Left ventricle myocardium inferior (tissue), 1 donor: ENCODE results near the gene ROCK2. TPM values are rescaled to one million over a fixed set of nuclear protein-coding genes. Genes with fewer than 3 reads are reported as not detected.

Experiments
- DNase-seq: peaks from one replicate; pipeline ENCODE4 v3.0.0-alpha.2; 2020
- H3K27ac ChIP-seq: fragments of 200-600 bp; replicated peaks from 2 replicates; pipeline ENCODE4 v1.8.0; 2021
- H3K27me3 ChIP-seq: fragments of 200-600 bp; 2 replicates; pipeline ENCODE4 v1.8.0; 2021; ENCODE audit warnings: low read depth
- H3K36me3 ChIP-seq: fragments of 200-600 bp; 2 replicates; pipeline ENCODE4 v1.8.0; 2021
- H3K4me1 ChIP-seq: fragments of 200-600 bp; 2 replicates; pipeline ENCODE4 v1.8.0; 2021
- H3K4me3 ChIP-seq: fragments of 200-600 bp; 2 replicates; pipeline ENCODE4 v1.8.0; 2021; ENCODE audit warnings: mild to moderate bottlenecking, moderate library complexity
- H3K9me3 ChIP-seq: fragments of 200-600 bp; replicated peaks from 2 replicates; pipeline ENCODE4 v1.8.0; 2021
- intact Hi-C: fragments of 100-400 bp; cut with micrococcal nuclease; formaldehyde crosslinking; loops from one replicate; pipeline ENCODE4 v1.11.0; 2022
- total RNA-seq: library from RNA; stranded (reverse); fragmentation: NEBNext Ultra II Directional; extraction: Animal tissue kit (Norgen Biotek cat#: 25700); gene quantifications from one replicate; pipeline ENCODE4 v1.2.1, GENCODE V29; 2021
- TF ChIP-seq, protein P1 (sequence below): fragments of 200-600 bp; IDR thresholded peaks from 2 replicates; pipeline ENCODE4 v1.8.0; 2021; ENCODE audit warnings: antibody characterized with exemption, mild to moderate bottlenecking, borderline replicate concordance
- donor health status: DM: no; HTN: yes; CAD: no; lungs with severe emphysema.

ROCK2 gene
- total RNA-seq, 1 donor from 2014 or later: 30.2 TPM

DNA sequence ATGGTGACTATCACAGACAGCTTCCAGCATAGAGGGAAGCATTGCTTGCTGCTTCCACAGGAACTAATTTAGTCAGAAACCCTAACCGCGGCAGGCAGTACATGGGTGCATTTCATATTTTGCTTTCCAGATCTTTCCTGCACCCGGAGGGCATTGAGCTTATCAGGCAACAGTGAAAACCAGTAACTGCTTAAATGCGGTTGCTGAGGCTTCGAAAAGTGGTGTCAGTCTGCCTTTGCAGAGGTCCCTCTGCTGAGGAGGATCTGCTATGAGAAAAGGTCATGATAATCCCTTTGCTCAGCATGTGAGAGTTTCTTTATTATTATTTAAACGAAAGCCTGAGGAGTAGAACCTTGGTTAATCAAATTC is 44.6 kb upstream of the ROCK2 start:
- H3K9me3 ChIP-seq: no peaks in the 10 kb centered on the region
- H3K4me3 ChIP-seq: no peak overlapping the region
- DNase-seq: no peak
- intact Hi-C loops: no loop called here
- peaks cover 37% of the 10 kb centered on the region for H3K4me1 ChIP-seq
- no peaks in the 10 kb centered on the region for H3K27me3 ChIP-seq
- no peaks in the 10 kb centered on the region for H3K36me3 ChIP-seq
- H3K27ac ChIP-seq: no peak overlapping the region
- TF ChIP-seq, protein P1, sequence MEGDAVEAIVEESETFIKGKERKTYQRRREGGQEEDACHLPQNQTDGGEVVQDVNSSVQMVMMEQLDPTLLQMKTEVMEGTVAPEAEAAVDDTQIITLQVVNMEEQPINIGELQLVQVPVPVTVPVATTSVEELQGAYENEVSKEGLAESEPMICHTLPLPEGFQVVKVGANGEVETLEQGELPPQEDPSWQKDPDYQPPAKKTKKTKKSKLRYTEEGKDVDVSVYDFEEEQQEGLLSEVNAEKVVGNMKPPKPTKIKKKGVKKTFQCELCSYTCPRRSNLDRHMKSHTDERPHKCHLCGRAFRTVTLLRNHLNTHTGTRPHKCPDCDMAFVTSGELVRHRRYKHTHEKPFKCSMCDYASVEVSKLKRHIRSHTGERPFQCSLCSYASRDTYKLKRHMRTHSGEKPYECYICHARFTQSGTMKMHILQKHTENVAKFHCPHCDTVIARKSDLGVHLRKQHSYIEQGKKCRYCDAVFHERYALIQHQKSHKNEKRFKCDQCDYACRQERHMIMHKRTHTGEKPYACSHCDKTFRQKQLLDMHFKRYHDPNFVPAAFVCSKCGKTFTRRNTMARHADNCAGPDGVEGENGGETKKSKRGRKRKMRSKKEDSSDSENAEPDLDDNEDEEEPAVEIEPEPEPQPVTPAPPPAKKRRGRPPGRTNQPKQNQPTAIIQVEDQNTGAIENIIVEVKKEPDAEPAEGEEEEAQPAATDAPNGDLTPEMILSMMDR: no peak

DNA sequence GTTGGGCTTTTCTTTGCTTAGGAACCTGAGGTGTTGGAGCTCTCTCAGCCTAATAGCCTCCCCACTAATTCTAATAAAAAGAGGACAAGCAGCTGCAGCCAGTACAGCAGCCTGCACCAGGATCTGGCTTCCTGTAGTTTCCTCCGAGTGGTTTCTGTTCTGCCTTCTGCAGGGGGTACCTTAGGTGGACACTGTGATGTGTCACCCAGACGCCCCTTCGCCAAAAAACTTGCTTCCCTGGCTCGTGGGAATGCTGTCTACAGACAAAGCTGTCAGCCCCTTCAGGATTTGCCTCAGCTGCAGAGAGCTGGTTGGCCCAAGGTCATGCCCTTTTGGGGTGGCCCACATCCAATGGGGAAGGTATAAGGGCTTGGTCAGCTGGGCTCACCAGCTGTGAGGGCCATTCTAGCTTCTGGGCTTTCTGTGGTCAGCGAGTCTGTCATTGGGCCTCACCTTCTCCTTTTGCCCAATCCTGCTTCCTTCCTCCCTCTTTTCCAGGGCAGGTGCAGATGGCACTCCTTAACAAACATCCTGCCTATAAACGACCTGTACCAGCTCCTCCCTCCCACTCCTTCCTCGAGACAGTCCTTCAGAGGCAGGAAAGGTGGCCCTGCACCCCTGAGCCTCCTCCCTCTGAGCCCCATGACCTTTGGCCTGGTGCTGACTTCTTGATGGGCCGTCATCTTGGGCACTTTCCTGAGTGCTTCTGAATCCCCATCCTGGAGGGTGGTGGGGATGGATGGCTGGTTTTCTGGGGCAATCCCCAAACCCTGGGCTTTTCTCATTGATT is 44.0 kb upstream of the ROCK2 start:
- no peaks in the 10 kb centered on the region for H3K27me3 ChIP-seq
- intact Hi-C loops: no loop called here
- no peak overlapping the region for H3K27ac ChIP-seq
- H3K4me3 ChIP-seq: no peak overlapping the region
- H3K9me3 ChIP-seq: no peaks in the 10 kb centered on the region
- TF ChIP-seq, protein P1: no peak
- H3K4me1 ChIP-seq: peaks cover 31% of the 10 kb centered on the region
- no peaks in the 10 kb centered on the region for H3K36me3 ChIP-seq
- DNase-seq: no peak

DNA sequence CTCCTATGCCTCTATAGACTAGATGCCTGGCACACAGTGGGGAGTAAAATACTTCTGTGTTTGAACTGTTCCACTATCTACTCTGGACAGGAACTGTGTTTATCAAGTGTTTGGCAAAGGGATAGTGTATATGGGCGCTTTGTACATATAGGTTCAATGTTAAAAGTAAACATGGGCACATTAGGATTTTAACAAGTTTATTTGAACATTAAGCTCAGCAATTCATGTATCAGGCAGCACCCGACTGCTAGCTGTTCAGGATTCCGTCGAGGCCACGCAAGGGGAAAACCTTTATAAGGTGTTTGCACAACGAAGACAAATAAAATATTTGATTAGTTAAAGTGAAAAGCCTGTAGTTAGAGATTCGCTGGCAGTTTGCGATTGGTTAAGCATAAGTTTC is 43.4 kb upstream of the ROCK2 start:
- no peaks in the 10 kb centered on the region for H3K9me3 ChIP-seq
- TF ChIP-seq, protein P1: no peak
- no peak overlapping the region for H3K27ac ChIP-seq
- H3K36me3 ChIP-seq: no peaks in the 10 kb centered on the region
- H3K4me1 ChIP-seq: peaks cover 25% of the 10 kb centered on the region
- DNase-seq: no peak
- intact Hi-C loops: no loop called here
- H3K27me3 ChIP-seq: no peaks in the 10 kb centered on the region
- H3K4me3 ChIP-seq: no peak overlapping the region

DNA sequence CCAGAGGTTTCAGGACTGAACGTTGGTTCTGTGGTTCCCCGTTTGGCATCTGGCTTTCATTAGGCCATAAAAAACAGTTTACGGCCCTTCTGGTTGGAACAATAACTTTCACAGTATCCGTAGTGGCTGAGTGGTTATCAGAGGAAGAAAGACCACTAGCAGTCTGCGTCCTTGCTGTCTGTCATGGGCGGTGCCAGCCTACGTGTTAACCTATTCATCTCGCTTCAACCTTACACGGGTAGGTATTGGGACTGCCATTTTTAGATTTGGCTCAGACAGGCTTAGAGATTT is 42.6 kb upstream of the ROCK2 start:
- TF ChIP-seq, protein P1: no peak
- DNase-seq: no peak
- H3K4me1 ChIP-seq: peaks cover 19% of the 10 kb centered on the region
- H3K36me3 ChIP-seq: no peaks in the 10 kb centered on the region
- no peak overlapping the region for H3K4me3 ChIP-seq
- intact Hi-C loops: no loop called here
- H3K9me3 ChIP-seq: no peaks in the 10 kb centered on the region
- no peak overlapping the region for H3K27ac ChIP-seq
- H3K27me3 ChIP-seq: no peaks in the 10 kb centered on the region

DNA sequence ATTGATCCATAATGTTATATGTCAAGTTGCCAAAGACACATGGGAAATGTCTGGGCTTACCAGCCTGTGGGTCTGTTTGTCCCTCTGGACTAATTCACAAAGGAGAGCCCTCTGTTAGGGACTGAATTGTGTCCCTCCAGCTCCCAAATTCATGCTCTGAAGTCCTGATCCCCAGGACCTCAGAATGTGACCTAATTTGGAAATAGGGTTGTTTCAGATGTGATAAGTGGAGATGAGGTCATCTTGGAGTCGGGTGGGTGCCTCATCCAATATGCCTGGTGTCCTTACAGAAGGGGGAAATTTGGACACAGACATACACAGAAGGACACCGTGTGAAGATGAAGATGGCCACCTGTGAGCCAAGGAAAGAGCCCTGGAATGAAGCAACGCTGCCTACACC is 41.4 kb upstream of the ROCK2 start:
- H3K36me3 ChIP-seq: no peaks in the 10 kb centered on the region
- no peak overlapping the region for H3K4me3 ChIP-seq
- no peaks in the 10 kb centered on the region for H3K27me3 ChIP-seq
- no peak overlapping the region for H3K27ac ChIP-seq
- H3K4me1 ChIP-seq: peaks cover 10% of the 10 kb centered on the region
- TF ChIP-seq, protein P1: no peak
- no peak for DNase-seq
- H3K9me3 ChIP-seq: no peaks in the 10 kb centered on the region
- intact Hi-C loops: no loop called here

DNA sequence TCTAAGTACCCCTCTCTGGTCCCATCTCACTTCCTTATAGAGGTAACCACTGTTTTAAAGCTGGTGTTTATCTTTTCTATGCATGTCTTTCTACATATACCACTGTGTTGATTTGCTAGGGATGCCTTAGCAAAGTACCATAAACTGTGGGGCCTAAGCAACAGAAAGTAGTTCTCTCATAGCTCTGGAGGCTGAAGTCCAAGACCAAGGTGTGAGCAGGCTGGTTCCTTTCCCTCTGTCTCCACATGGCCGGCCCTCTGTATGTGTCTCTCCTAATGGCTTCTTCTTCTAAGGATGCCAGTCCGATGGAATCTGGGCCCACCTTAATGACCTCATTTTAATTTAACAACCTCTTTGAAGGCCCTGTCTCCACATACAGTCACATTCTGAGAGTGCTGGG is 40.8 kb upstream of the ROCK2 start:
- H3K27ac ChIP-seq: no peak overlapping the region
- no peak for DNase-seq
- intact Hi-C loops: no loop called here

More for the DNA sequence above, 40.8 kb upstream of the ROCK2 start:
- no peak overlapping the region for H3K4me3 ChIP-seq
- no peaks in the 10 kb centered on the region for H3K9me3 ChIP-seq
- no peaks in the 10 kb centered on the region for H3K27me3 ChIP-seq
- peaks cover 10% of the 10 kb centered on the region for H3K4me1 ChIP-seq
- TF ChIP-seq, protein P1: no peak
- H3K36me3 ChIP-seq: no peaks in the 10 kb centered on the region
